Measurements from ENCODE around the gene MTUS2. TPM values are rescaled to one million over a fixed set of nuclear protein-coding genes. Genes with fewer than 3 reads are reported as not detected.

The MTUS2 gene
- total RNA-seq, 1 experiment from 2014 or later, result 0.24 TPM

- no peak for DNase-seq (ENCODE audit: low read depth)
Measured at GRCh38 chr13:29550430-29550988, 730.4 kb downstream of the MTUS2 start.

DNA sequence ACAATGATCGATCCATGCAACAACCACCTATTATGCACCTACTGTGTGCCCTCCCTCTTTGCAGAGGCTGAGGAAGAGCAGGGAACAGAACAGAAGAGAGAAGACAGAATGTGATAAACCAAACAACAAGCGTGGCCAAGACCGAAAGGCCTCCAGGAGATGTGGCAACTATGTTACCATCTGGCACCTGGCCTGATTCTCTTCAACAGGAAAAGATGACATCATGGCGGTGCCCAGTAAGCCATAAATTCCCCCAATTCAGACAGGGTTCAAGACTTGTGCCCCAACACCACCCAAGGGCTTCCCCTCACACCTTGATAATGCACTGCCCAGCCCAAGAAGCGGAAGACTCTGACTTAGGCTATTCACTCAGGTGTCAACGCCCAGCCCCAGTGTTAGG is 731.1 kb downstream of the MTUS2 start:
- DNase-seq (ENCODE audit: low read depth), result no peak

Other genes with a start within 250 kb of the MTUS2 start
- 162 and 172 TPM in 2 replicates for gene POMP, start 161.2 kb upstream of the MTUS2 start, total RNA-seq (2014; rRNA removed; shearing (Covaris generic))
- gene SLC46A3, start 101.4 kb upstream of the MTUS2 start, total RNA-seq (2014; rRNA removed; shearing (Covaris generic)), result 7.6 and 8.4 TPM in 2 replicates

Data from RPMI7951 (cell line).